Kidney (tissue), 14 donors: ENCODE data around the gene PTPN1. TPM values are rescaled to one million over a fixed set of nuclear protein-coding genes. Genes with fewer than 3 reads are reported as not detected.

Source experiments
- DNase-seq, 5 donors: peaks; one replicate each; pipeline ENCODE4 v3.0.0-alpha.2; 2013 to 2020
- FAIRE-seq: peaks from 2 replicates; lab custom pipeline; 2012; peaks lifted over from hg19 to GRCh38; lab: Jason Lieb, UNC
- H3K27ac ChIP-seq, 2 donors: one replicate each; pipeline ENCODE4 v1.7.0; 2013; ENCODE audit warnings: low read depth in 2 of 2, low read length in 2 of 2, inconsistent platforms in 1 of 2
- H3K27me3 ChIP-seq: one replicate; pipeline ENCODE4 v1.7.1; 2013; ENCODE audit warnings: low read length, inconsistent platforms; ENCODE audit not compliant: control insufficient read depth, insufficient read depth
- H3K36me3 ChIP-seq, 3 donors: one replicate each; pipeline versions ENCODE4 v1.7.0 to v1.7.1; 2013; ENCODE audit warnings: low read length in 3 of 3, control low read depth in 1 of 3, inconsistent platforms in 1 of 3; ENCODE audit not compliant: insufficient read depth in 3 of 3, control insufficient read depth in 2 of 3
- H3K4me1 ChIP-seq, 3 donors: one replicate each; pipeline versions ENCODE4 v1.7.0 to v1.7.1; 2013; ENCODE audit warnings: low read length in 3 of 3, inconsistent platforms in 1 of 3, low read depth in 1 of 3; ENCODE audit not compliant: control insufficient read depth in 2 of 3, insufficient read depth in 2 of 3
- H3K4me3 ChIP-seq, 3 donors: one replicate each; pipeline versions ENCODE4 v1.7.0 to v1.8.1; 2013; ENCODE audit warnings: low read length in 3 of 3, control low read depth in 1 of 3, inconsistent platforms in 1 of 3
- H3K9ac ChIP-seq, 3 donors: one replicate each; pipeline versions ENCODE4 v1.7.0 to v1.7.1; 2013; ENCODE audit warnings: low read length in 3 of 3, control low read depth in 1 of 3, inconsistent platforms in 1 of 3
- H3K9me3 ChIP-seq, 3 donors: one replicate each; pipeline versions ENCODE4 v1.7.0 to v1.7.1; 2013; ENCODE audit warnings: low read length in 3 of 3, control low read depth in 1 of 3, inconsistent platforms in 1 of 3; ENCODE audit not compliant: control insufficient read depth in 2 of 3, insufficient read depth in 1 of 3
- CTCF ChIP-seq: IDR thresholded peaks from 3 replicates; pipeline ENCODE4 v1.5.1; 2012; ENCODE audit warnings: mild to moderate bottlenecking, moderate library complexity, borderline replicate concordance; ENCODE audit not compliant: insufficient read depth; ENCODE audit errors: extremely low read depth
- intact Hi-C: fragments of 100-400 bp; cut with DNase I; formaldehyde crosslinking; loops from one replicate; pipeline ENCODE4 v1.11.1; 2022
- polyA plus RNA-seq: library from polyadenylated mRNA; stranded (reverse); fragments of 350-450 nt; fragmentation: Illumina TruSeq; extraction: RNeasy Lipid Tissue Mini Kit (QIAGEN cat#74804); gene quantifications from one replicate; pipeline ENCODE4 v1.2.3, GENCODE V29; 2014; ENCODE audit warnings: low read depth, low replicate concordance; ENCODE audit not compliant: insufficient read depth
- total RNA-seq: library from RNA; stranded (reverse); fragmentation: NEBNext Ultra II Directional; extraction: Animal tissue kit (Norgen Biotek cat#: 25700); gene quantifications from one replicate; pipeline ENCODE4 v1.2.1, GENCODE V29; 2021
- donor health status: control.
- donor health status: control.
- donor health status: control.
- donor health status: control.
- donor health status: control.
- donor health status: DM: yes; HTN: yes; CAD: no.
- donor health status: Normal renal cell carcinoma (clear cell type).

Gene PTPN1
- total and polyA plus RNA-seq, 2 donors from 2014 or later: 29.6 to 80.4 TPM

DNA sequence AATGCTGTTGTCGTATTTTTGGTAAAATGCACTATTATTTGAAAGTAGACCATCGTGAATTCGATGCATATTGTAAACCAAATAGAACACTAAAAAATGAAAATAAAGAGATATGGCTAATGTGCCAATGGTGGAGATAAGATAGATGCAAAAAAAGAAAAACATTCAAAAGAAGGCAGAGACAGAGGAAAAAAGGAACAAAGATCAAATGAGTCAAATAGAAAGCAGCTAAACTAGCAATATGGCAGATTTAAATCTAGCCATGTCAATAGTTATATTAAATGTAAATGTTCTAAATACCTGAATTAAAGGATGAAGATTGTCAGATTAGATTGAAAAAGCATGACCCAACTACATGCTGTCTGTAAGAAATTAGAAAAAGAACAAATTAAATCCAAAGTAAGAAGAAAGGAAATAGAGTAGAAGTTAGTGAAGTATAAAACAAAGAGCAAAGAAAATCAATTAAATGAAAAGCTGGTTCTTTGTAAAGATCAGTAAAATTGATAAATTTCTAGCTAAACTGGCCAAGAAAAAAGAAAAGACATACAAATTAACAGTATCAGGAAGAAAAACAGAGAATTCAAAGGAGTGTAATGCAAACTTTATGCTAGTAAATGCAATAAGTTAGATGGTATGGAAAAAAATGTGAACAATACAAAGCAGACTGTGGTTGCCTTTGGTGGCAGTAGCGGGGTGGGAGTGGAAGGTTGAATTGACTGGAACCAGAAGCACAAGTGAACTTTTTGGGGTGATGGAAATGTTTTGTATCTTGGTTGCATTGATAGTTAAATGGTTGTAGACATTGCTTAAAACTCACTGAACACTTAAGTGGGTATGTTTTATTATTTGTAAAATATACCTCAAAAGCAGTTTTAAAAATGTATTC lies 44.8 kb downstream of the PTPN1 start:
- no peaks in the 10 kb centered on the region for H3K36me3 ChIP-seq
- no peak overlapping the region for H3K27ac ChIP-seq
- FAIRE-seq (no peak), DNase-seq (no peak)
- TF ChIP-seq CTCF: no peak
- no peaks in the 10 kb centered on the region for H3K9me3 ChIP-seq
- H3K27me3 ChIP-seq: no peaks in the 10 kb centered on the region
- no peak overlapping the region for H3K4me3 ChIP-seq
- no peaks in the 10 kb centered on the region for H3K4me1 ChIP-seq
- no peak overlapping the region for H3K9ac ChIP-seq
- intact Hi-C loops: no loop called here

GRCh38 chr20:50555662-50556061 lies 45.5 kb downstream of the PTPN1 start:
- FAIRE-seq: no peak
- no peak for TF ChIP-seq CTCF
- Histone ChIP-seq H3K4me1 (no peaks in the 10 kb centered on the region), H3K36me3 (no peaks in the 10 kb centered on the region), H3K27ac (no peak overlapping the region), H3K27me3 (no peaks in the 10 kb centered on the region), H3K9ac (no peak overlapping the region), H3K9me3 (no peaks in the 10 kb centered on the region), H3K4me3 (no peak overlapping the region)
- intact Hi-C loops: no loop called here
- no peak for DNase-seq

DNA sequence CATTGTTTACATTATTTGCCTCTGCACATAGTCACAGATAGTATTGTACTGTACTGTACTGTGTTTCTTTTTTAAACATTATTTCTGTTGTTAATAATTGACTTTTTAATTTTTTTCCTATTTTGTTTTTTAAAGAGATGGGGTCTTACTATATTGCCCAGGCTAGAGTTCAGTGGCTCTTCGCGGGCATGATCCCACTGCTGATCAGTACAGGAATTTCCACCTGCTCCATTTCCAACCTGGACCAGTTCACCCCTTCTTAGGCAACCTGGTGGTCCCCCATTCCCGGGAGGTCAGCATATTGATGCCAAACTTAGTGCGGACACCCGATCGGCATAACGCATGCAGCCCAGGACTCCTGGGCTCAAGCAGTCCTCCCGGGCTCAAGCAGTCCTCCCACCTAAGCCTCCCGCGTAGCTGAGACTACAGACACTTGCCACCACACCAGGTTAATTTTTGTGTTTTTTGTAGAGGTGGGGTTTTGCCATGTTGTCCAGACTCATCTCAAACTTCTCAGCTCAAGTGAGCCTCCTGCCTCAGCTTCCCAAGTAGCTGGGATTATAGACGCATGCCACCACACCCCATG lies 47.5 kb downstream of the PTPN1 start:
- intact Hi-C loops: no loop called here
- Histone ChIP-seq H3K27me3 (no peaks in the 10 kb centered on the region), H3K4me1 (peaks cover 0 to 12% (median 0%) of the 10 kb centered on the region in 3 donors), H3K36me3 (peaks cover 0 to 13% (median 7%) of the 10 kb centered on the region in 3 donors), H3K27ac (no peak overlapping the region), H3K4me3 (no peak overlapping the region), H3K9ac (no peak overlapping the region), H3K9me3 (no peaks in the 10 kb centered on the region)
- no peak for TF ChIP-seq CTCF
- FAIRE-seq (no peak), DNase-seq (no peak)
